HG02884 (cell line): ENCODE data around the gene WDR7.

Experiments
- ATAC-seq: cut with Tn5 transposase; IDR thresholded peaks from one replicate; pipeline ENCODE4 v1.9.1; 2021; ENCODE audit warnings: mild to moderate bottlenecking, moderate library complexity; ENCODE audit not compliant: unreplicated experiment

Gene WDR7

GRCh38 chr18:56721031-56721430, 69.9 kb downstream of the WDR7 start:
- ATAC-seq = no peak

DNA sequence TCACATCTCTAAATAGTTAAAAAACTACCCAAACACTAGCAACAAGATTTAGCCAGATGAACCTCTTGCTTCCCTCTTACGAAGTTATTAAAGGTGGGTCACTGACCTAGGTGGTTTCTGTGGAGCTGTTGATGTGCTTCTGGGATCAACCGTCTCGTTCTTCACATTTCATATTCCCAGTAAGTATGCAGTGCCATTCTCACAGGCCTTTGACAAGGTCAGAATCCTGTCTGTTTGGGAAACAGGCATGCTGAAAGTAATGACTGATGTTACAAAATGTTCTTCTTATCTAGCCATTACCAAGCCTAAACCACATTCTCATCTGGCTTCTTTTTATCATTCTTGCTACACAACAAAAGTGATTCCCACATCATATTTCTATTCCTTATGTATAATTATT, 70.3 kb downstream of the WDR7 start:
- no peak for ATAC-seq

DNA sequence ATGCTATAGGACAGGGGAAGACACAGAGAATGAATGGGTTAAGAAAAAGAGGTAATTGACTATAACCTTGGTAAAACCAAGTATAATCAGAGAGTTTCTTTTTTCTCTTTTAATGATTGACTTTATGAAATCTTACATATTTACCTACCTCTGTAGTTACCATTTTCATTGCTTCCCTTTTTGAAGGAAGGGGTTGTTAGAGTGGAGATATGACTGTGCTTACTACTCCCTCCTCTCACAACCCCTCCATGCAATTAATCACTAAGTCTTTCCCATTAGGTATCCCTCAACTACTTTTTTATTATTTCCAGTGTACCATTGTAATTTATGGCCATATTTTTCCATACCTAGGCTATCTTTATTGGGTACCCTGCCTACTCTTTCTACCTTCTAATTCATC, 71.4 kb downstream of the WDR7 start:
- ATAC-seq = no peak

DNA sequence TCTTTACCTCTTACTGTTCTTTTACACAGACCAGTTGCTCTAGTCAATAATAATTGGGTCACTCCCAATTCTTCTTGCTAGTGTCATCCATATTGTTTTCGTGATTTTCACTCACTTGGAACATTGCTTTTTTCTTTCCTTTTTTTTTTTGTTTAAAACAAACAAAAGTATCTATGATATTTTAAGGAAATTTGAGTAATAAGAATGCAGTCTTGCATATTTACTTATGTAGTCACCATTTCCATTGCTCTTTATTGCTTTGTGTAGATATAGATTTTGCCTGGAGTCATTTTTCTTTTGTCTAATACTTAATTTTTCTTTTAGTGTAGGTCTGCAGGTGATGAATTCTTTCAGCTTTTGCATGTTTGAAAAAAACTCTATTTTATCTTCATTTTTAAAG, 71.9 kb downstream of the WDR7 start:
- ATAC-seq = no peak

- ATAC-seq = no peak
Measured at GRCh38 chr18:56723706-56724105, 72.5 kb downstream of the WDR7 start.

GRCh38 chr18:56726906-56727305, 75.7 kb downstream of the WDR7 start:
- no peak for ATAC-seq

DNA sequence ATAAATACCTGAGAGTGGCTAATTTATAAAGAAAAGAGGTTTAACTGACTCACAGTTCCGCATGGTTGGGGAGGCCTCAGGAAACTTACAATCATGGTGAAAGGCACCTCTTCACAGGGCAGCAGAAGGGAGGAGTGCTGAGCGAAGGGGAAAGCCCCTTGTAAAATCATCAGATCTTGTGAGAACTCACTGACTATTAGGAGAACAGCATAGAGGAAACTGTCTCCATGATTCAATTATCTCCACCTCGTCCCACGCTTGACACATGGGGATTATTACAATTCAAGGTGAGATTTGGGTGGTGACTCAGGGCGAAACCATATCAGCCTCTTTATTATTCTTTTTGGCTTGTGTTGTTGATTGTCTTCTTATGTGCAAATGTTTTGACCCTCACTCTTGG, 76.2 kb downstream of the WDR7 start:
- ATAC-seq = no peak

- ATAC-seq = no peak
Measured at GRCh38 chr18:56728741-56729140, 77.6 kb downstream of the WDR7 start.

- no peak for ATAC-seq
Measured at GRCh38 chr18:56738184-56738583, 87.0 kb downstream of the WDR7 start.

DNA sequence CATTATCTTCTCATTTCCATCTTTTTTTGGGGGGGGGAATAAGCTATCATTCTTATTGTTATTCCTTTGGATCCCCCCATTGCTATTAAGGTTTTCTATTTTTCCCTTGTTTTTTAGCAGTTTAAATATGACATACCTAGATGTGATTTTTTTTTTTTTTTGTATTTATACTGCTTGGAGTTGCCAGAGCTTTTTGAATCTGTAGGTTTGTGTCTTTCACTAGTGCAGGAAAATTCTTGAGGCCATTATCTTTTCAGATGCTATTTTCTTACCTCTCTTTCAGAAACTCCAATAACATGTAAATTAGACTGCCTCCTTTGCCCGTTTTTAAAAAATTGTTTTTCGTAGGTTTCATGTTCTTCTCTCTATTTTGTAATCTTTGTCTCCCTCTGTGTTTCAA, 88.6 kb downstream of the WDR7 start:
- no peak for ATAC-seq

- no peak for ATAC-seq
Measured at GRCh38 chr18:56740645-56741044, 89.5 kb downstream of the WDR7 start.

DNA sequence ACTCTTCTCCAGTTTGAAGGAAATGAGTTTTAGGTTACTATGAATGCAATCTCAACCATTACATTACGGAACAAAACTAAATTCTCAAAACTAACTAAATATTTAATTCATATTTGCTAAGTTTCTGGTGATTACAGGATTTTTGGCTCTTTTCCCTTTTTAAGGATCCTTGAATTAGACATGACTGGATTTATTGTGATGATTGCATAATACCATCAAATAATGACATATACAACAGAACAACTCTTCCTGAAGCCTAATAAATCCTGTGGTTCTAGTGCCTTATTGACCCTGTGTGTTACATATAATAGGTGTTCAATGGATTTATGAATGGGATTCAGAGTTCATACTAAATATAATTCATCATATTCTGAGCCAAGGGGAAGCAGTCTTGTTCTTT, 90.5 kb downstream of the WDR7 start:
- no peak for ATAC-seq

DNA sequence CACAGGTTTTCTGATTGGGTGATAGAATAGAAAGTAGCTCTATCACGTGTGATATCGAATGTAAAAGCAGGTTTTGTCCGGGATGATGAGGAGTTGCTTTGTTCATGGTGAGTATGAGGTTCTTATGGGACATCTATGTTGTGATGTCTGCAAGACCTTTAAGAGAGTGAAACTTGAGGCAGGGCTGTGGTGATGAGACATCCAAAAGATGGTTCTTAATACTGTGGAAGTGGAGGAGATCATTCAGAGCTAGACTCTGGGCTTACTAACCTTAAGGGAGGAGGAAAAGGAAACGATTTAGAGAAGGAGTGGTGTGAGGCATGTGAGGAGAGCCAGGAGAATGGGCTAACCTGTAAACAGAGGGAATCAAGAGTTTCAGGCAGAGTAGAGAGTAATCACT, 92.0 kb downstream of the WDR7 start:
- no peak for ATAC-seq

DNA sequence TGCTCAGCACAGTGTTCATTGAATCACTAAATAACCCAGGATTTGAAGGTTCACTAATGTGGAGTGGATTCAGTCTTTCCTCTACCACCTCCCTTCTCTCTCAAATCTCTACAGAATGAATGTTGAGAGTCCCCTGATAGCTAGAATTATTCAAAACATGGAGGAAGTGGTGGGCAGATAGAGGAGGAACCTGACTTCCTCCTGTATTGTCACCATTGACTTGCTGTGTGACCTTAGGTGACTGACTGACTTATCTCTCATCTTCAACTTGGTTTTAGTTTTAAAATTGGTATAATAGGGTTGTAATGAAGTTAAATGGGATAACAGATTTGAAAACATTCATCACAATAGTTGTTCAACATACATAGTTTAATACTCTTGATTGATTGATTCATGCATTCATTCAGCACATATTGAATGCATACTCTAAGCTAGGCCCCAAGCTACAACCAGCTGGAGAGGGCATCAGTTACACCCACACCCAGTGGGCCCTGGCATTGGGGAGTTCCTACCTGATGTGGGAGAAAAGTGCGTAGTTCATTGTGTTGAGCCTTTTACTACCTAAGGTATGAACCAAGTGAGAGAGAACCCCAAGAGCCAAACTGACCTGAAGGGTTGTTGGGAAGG, 96.0 kb downstream of the WDR7 start:
- ATAC-seq = peak; percentile 80

DNA sequence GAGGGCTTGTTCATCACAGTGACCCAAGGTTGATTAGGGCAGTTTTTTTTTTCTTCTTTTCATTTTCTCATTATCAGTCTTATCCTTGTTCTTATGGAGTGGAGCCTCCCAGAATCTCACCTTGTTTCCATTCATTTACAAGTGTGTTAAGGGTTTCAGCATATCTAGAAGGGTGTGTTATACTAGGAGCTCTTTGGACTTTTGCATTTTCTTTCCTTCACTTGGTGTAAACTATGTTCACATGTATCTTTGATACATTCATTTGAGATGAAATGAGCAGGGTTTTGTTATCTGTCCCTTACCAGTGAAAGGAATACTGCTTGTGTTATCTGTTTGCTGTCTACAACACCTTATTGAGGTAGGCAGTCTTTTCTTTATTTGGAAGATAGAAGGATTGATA, 96.7 kb downstream of the WDR7 start:
- no peak for ATAC-seq

GRCh38 chr18:56748698-56749268, 97.6 kb downstream of the WDR7 start:
- ATAC-seq = no peak

DNA sequence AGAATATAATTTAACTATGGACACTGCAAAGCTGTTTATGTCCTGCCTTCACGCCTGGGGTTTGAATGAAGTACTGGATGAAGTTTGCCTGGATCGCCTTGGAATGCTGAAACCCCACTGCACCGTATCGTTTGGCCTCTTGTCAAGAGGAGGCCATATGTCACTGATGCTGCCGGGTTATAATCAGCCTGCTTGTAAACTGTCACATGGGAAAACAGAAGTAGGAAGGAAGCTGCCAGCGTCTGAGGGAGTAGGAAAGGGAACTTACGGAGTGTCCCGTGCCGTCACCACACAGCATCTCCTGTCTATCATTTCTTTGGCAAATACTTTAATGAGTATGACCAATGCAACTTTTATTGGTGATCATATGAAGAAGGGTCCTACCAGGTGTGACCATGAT, 105.8 kb downstream of the WDR7 start:
- no peak for ATAC-seq

- ATAC-seq = no peak
Measured at GRCh38 chr18:56770097-56770496, 118.9 kb downstream of the WDR7 start.

GRCh38 chr18:56770873-56771272, 119.7 kb downstream of the WDR7 start:
- no peak for ATAC-seq

GRCh38 chr18:56775701-56776100, 124.5 kb downstream of the WDR7 start:
- ATAC-seq = no peak

GRCh38 chr18:56787390-56787789, 136.2 kb downstream of the WDR7 start:
- no peak for ATAC-seq

DNA sequence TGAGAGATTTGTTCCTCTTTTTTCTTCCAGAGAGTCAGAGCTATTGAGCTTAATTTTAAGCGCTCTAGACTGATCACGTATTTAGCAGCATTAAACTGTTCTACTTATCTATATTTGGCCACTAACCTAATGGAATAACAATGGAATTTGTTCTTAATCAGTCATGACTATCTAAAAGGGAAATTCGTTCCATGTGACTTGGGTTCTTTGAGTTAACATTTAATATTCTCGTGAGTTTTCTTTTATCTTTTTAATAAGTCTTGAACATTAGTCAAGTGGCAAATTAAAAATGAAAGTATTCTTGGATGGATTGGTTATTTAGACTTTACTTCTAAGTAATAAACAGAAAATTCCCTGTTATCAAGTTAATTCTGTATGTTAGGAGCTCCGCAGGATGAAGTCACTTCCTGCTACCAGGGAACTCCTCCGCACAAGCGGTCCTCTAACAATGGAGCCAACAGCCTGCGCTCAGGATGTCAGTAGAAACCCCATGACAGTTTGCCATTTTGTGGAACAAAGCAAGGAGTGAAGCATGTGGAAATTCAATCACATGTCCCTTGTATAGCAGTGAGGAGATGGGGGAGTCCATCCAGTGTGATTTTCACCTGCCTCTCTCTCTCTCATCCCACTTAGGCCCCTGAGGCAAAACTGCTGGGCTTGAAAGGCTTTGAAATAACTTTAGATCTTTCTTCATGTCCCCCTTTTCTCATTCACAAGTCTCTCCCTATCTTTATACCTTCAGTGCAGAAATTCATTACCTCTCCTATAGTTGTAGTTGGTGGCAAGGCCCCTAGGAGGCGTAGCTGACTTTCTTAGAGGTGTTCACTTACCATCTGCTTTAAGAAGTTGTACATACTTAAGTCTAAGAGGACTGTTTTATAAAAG, 138.1 kb downstream of the WDR7 start:
- no peak for ATAC-seq
